IPS-18a (cell line): ENCODE measurements around the gene NEURL1.
A peak's percentile ranks its signal among the peaks of the same experiment; 100 is the strongest.
"Not testable (repeated sequence)": the region's sequence is repeated elsewhere in the genome, so short reads cannot be mapped to it uniquely, and the experiment has no call there.

Source experiments
- H3K27ac ChIP-seq: one replicate; pipeline ENCODE4 v1.5.1; 2013; ENCODE audit warnings: low read length
- H3K27me3 ChIP-seq: one replicate; pipeline ENCODE4 v1.6.1; 2013; ENCODE audit warnings: mild to moderate bottlenecking, low read length; ENCODE audit not compliant: control insufficient read depth, insufficient read depth
- H3K36me3 ChIP-seq: one replicate; pipeline ENCODE4 v1.6.1; 2013; ENCODE audit warnings: low read depth, low read length; ENCODE audit not compliant: control insufficient read depth
- H3K4me1 ChIP-seq: one replicate; pipeline ENCODE4 v1.6.1; 2013; ENCODE audit warnings: low read depth, low read length; ENCODE audit not compliant: control insufficient read depth
- H3K4me3 ChIP-seq: one replicate; pipeline ENCODE4 v1.5.1; 2013; ENCODE audit warnings: low read length
- H3K9ac ChIP-seq: one replicate; pipeline ENCODE4 v1.6.1; 2013; ENCODE audit warnings: mild to moderate bottlenecking, low read length, moderate library complexity
- H3K9me3 ChIP-seq: one replicate; pipeline ENCODE4 v1.6.1; 2013; ENCODE audit warnings: low read depth, low read length; ENCODE audit not compliant: control insufficient read depth

The NEURL1 gene

GRCh38 chr10:103481974-103482531 is 11.5 kb upstream of the NEURL1 start:
- no peaks in the 10 kb centered on the region for H3K27me3 ChIP-seq
- H3K27ac ChIP-seq: no peak overlapping the region
- H3K9ac ChIP-seq: no peak overlapping the region
- peaks cover 2% of the 10 kb centered on the region for H3K4me1 ChIP-seq
- H3K4me3 ChIP-seq: no peak overlapping the region
- no peaks in the 10 kb centered on the region for H3K36me3 ChIP-seq
- H3K9me3 ChIP-seq: no peaks in the 10 kb centered on the region

DNA sequence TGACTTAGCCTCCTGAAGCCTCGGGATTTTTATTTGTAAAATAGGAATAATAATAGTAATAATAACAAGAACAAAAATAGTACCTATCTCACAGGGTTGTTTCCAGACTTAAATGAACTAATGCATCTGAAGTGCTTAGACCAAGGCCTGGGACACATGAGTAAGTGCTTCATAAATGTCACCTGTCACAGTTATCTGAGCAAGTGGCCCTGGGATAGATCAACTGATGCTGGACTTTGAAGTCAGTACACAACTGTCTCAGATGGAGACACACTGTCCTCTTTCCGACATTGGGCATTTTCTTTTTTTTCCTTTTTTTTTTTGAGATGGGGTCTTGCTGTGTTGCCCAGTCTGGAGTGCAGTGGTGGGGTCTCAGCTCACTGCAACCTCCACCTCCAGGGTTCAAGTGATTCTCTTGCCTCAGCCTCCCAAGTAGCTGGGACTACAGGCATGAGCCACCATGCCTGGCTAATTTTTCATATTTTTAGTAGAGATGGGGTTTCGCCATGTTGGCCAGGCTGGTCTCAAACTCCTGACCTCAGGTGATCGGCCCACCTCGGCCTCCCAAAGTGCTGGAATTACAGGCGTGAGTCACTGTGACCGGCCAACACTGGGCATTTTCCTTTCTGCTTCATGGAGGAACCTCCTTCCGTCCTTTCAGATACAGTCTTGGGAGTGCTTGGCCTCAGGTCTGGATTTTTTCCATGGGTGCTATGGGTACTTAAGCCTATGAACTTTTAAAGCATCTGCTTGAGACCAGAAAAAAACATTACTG is 6.7 kb upstream of the NEURL1 start:
- not testable (repeated sequence) for H3K36me3 ChIP-seq, H3K27me3 ChIP-seq, H3K27ac ChIP-seq, H3K4me3 ChIP-seq, H3K9ac ChIP-seq, H3K4me1 ChIP-seq, H3K9me3 ChIP-seq

GRCh38 chr10:103487410-103487708 is 6.1 kb upstream of the NEURL1 start:
- Histone ChIP-seq H3K27me3 (peaks cover 4% of the 10 kb centered on the region), H3K9me3 (no peaks in the 10 kb centered on the region), H3K36me3 (no peaks in the 10 kb centered on the region), H3K9ac (no peak overlapping the region), H3K27ac (no peak overlapping the region), H3K4me3 (no peak overlapping the region), H3K4me1 (peaks cover 2% of the 10 kb centered on the region)

- H3K27ac ChIP-seq: no peak overlapping the region
- no peak overlapping the region for H3K9ac ChIP-seq
- H3K4me1 ChIP-seq: peaks cover under 1% of the 10 kb centered on the region
- H3K27me3 ChIP-seq: peaks cover 38% of the 10 kb centered on the region
- H3K9me3 ChIP-seq: no peaks in the 10 kb centered on the region
- H3K4me3 ChIP-seq: no peak overlapping the region
- H3K36me3 ChIP-seq: no peaks in the 10 kb centered on the region
Observed at GRCh38 chr10:103490986-103491314, 2.6 kb upstream of the NEURL1 start.

GRCh38 chr10:103491729-103492364 is 1.7 kb upstream of the NEURL1 start:
- Histone ChIP-seq H3K4me1 (no peaks in the 10 kb centered on the region), H3K27ac (no peak overlapping the region), H3K27me3 (peaks cover 42% of the 10 kb centered on the region), H3K9me3 (no peaks in the 10 kb centered on the region), H3K4me3 (no peak overlapping the region), H3K36me3 (no peaks in the 10 kb centered on the region), H3K9ac (no peak overlapping the region)

GRCh38 chr10:103492655-103493261 is 747 bp upstream of the NEURL1 start:
- peak overlapping the region; percentile 57 for H3K4me3 ChIP-seq
- H3K9ac ChIP-seq: no peak overlapping the region
- H3K27me3 ChIP-seq: peaks cover 51% of the 10 kb centered on the region
- H3K4me1 ChIP-seq: no peaks in the 10 kb centered on the region
- H3K9me3 ChIP-seq: no peaks in the 10 kb centered on the region
- no peaks in the 10 kb centered on the region for H3K36me3 ChIP-seq
- no peak overlapping the region for H3K27ac ChIP-seq

- Histone ChIP-seq H3K4me3 (peak overlapping the region; percentile 57), H3K36me3 (no peaks in the 10 kb centered on the region), H3K9me3 (no peaks in the 10 kb centered on the region), H3K27ac (no peak overlapping the region), H3K27me3 (peaks cover 52% of the 10 kb centered on the region), H3K9ac (no peak overlapping the region), H3K4me1 (no peaks in the 10 kb centered on the region)
Observed at GRCh38 chr10:103493916-103494877, 692 bp downstream of the NEURL1 start.

- peaks cover 52% of the 10 kb centered on the region for H3K27me3 ChIP-seq
- H3K4me1 ChIP-seq: no peaks in the 10 kb centered on the region
- no peaks in the 10 kb centered on the region for H3K9me3 ChIP-seq
- no peaks in the 10 kb centered on the region for H3K36me3 ChIP-seq
- H3K9ac ChIP-seq: no peak overlapping the region
- H3K27ac ChIP-seq: no peak overlapping the region
- H3K4me3 ChIP-seq: no peak overlapping the region
Observed at GRCh38 chr10:103495321-103495720, 1.8 kb downstream of the NEURL1 start.

DNA sequence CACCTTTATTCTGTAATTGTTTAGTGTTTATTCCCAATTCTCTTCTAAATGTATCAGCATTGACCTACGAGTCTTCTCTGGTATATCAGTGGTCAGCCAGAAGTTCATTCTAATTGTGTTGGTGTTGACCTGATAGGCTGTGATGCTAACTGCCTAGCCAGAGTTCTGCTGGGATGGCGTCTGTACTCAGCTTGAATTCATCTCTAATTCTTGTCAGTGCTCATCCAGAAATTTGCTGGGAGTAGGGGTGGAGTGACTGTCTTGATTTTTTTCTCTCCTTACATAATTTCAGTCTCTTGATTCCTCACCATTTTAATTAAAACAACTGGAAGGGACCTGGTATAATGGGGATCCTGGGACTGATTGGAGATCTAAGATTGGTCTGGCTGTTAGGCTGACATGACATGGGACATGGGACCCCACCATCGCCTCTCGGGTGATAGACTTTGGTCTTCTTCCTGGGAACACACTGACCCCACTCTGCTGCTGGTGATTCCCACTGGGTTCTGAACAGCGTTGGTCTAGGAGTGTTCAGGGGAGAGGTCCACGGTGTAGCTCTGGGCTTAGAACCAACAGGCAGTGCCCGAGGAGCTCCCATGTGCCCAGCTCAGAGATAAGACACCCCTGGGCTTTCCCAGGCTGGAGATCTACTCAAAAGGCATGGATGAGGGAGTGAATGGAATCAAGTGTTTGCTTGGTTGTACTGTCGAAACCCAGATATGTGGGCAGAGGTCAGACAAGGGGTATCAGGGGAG is 3.8 kb downstream of the NEURL1 start:
- H3K27me3 ChIP-seq: peaks cover 48% of the 10 kb centered on the region
- H3K4me1 ChIP-seq: no peaks in the 10 kb centered on the region
- no peak overlapping the region for H3K4me3 ChIP-seq
- no peaks in the 10 kb centered on the region for H3K36me3 ChIP-seq
- no peak overlapping the region for H3K27ac ChIP-seq
- H3K9ac ChIP-seq: no peak overlapping the region
- no peaks in the 10 kb centered on the region for H3K9me3 ChIP-seq

DNA sequence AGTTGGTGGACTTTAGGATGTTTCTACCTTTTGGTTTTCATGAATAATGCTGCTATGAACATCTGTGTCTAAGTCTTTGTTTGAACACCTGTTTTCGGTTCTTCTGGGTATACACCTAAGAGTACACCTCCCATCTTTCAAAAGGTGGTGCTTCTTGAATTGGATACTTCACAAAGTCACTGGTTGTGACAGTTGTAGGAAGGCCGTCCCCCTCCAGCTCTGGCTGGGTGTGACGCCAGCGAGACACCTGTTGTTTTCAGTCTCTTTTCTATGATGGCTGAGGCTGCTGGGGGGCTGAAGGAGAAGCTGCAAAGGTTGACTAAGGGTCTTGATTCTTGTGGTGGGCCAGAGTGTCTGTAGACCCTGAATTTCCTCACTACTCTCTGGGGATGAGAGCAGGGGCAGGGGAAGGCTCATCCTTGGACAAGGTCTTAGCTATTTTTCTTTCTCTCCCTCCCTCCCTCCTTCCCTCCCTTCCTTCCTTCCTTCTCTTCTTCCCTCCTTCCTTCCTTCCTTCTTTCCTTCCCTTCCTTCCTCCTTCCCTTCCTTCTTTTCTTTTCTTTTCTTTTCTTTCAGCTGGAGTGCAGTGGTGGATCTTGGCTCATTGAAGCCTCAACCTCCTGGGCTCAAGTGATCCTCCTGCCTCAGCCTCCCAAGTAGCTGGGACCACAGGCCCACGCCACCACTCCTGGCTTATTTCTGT is 5.6 kb downstream of the NEURL1 start:
- Histone ChIP-seq H3K27me3 (peaks cover 31% of the 10 kb centered on the region), H3K4me3 (no peak overlapping the region), H3K36me3 (no peaks in the 10 kb centered on the region), H3K27ac (no peak overlapping the region), H3K9ac (no peak overlapping the region), H3K4me1 (no peaks in the 10 kb centered on the region), H3K9me3 (no peaks in the 10 kb centered on the region)
